ENCODE results near the gene ZNF790.

Gene ZNF790

GRCh38 chr19:36821758-36822157, 16.4 kb downstream of the ZNF790 start:
- H3K4me3 ChIP-seq (ENCODE audit: low read length, poor library complexity, severe bottlenecking): no peak overlapping the region
- H3K9ac ChIP-seq (ENCODE audit: low read depth, low read length, poor library complexity, severe bottlenecking): no peak overlapping the region
- no peaks in the 10 kb centered on the region for H3K79me2 ChIP-seq (ENCODE audit: insufficient read depth, low read length)
- TF ChIP-seq CTCF (conservative IDR thresholded peaks at IDR 0.05; ENCODE audit: low read length) (no peak), EZH2phosphoT487 (IDR thresholded peaks at IDR 0.05; ENCODE audit: borderline replicate concordance) (no peak)
- H2AFZ ChIP-seq (ENCODE audit: low read length): no peak overlapping the region
- H3K4me2 ChIP-seq (ENCODE audit: low read depth, low read length, poor library complexity, severe bottlenecking): no peak overlapping the region
- H3K27me3 ChIP-seq (ENCODE audit: insufficient read depth, low read length, poor library complexity, severe bottlenecking): no peaks in the 10 kb centered on the region
- no peaks in the 10 kb centered on the region for H4K20me1 ChIP-seq (ENCODE audit: insufficient read depth, low read length, poor library complexity, severe bottlenecking)
- H3K9me3 ChIP-seq (ENCODE audit: insufficient read depth, low read depth, low read length): peaks cover 30% of the 10 kb centered on the region; the same call in 1 of the 2 replicates
- H3K36me3 ChIP-seq (ENCODE audit: insufficient read depth, low read length): peaks cover 51% of the 10 kb centered on the region
- H3K4me1 ChIP-seq (ENCODE audit: insufficient read depth, low read length, poor library complexity, severe bottlenecking): no peaks in the 10 kb centered on the region
- no peaks in the 10 kb centered on the region for H3K9me2 ChIP-seq (replicated peaks; ENCODE audit: low read depth, low read length)
- H3F3A ChIP-seq (ENCODE audit: low read depth): no peaks in the 10 kb centered on the region

GRCh38 chr19:36819130-36819630, 19.0 kb downstream of the ZNF790 start:
- Histone ChIP-seq H3K79me2 (ENCODE audit: insufficient read depth, low read length) (no peaks in the 10 kb centered on the region), H3K9ac (ENCODE audit: low read depth, low read length, poor library complexity, severe bottlenecking) (no peak overlapping the region), H3K9me2 (replicated peaks; ENCODE audit: low read depth, low read length) (no peaks in the 10 kb centered on the region), H4K20me1 (ENCODE audit: insufficient read depth, low read length, poor library complexity, severe bottlenecking) (no peaks in the 10 kb centered on the region), H3K4me1 (ENCODE audit: insufficient read depth, low read length, poor library complexity, severe bottlenecking) (no peaks in the 10 kb centered on the region), H3F3A (ENCODE audit: low read depth) (no peaks in the 10 kb centered on the region), H3K4me3 (ENCODE audit: low read length, poor library complexity, severe bottlenecking) (no peak overlapping the region), H3K27me3 (ENCODE audit: insufficient read depth, low read length, poor library complexity, severe bottlenecking) (no peaks in the 10 kb centered on the region), H3K36me3 (ENCODE audit: insufficient read depth, low read length) (peaks cover 39% of the 10 kb centered on the region), H3K4me2 (ENCODE audit: low read depth, low read length, poor library complexity, severe bottlenecking) (no peak overlapping the region), H3K9me3 (ENCODE audit: insufficient read depth, low read depth, low read length) (peaks cover 35% of the 10 kb centered on the region; the same call in 1 of the 2 replicates), H2AFZ (ENCODE audit: low read length) (no peak overlapping the region)
- TF ChIP-seq CTCF (conservative IDR thresholded peaks at IDR 0.05; ENCODE audit: low read length) (no peak), EZH2phosphoT487 (IDR thresholded peaks at IDR 0.05; ENCODE audit: borderline replicate concordance) (no peak)

GRCh38 chr19:36807029-36807428, 31.2 kb downstream of the ZNF790 start:
- Histone ChIP-seq H3K9me2 (replicated peaks; ENCODE audit: low read depth, low read length) (no peaks in the 10 kb centered on the region), H3K4me3 (ENCODE audit: low read length, poor library complexity, severe bottlenecking) (no peak overlapping the region), H3K4me2 (ENCODE audit: low read depth, low read length, poor library complexity, severe bottlenecking) (no peak overlapping the region), H3K9ac (ENCODE audit: low read depth, low read length, poor library complexity, severe bottlenecking) (no peak overlapping the region), H3K79me2 (ENCODE audit: insufficient read depth, low read length) (no peaks in the 10 kb centered on the region), H3K9me3 (ENCODE audit: insufficient read depth, low read depth, low read length) (peaks cover 9% of the 10 kb centered on the region; the same call in 1 of the 2 replicates), H2AFZ (ENCODE audit: low read length) (no peak overlapping the region), H3K27me3 (ENCODE audit: insufficient read depth, low read length, poor library complexity, severe bottlenecking) (no peaks in the 10 kb centered on the region), H3F3A (ENCODE audit: low read depth) (no peaks in the 10 kb centered on the region), H3K36me3 (ENCODE audit: insufficient read depth, low read length) (no peaks in the 10 kb centered on the region), H4K20me1 (ENCODE audit: insufficient read depth, low read length, poor library complexity, severe bottlenecking) (no peaks in the 10 kb centered on the region), H3K4me1 (ENCODE audit: insufficient read depth, low read length, poor library complexity, severe bottlenecking) (no peaks in the 10 kb centered on the region)
- TF ChIP-seq CTCF (conservative IDR thresholded peaks at IDR 0.05; ENCODE audit: low read length): no peak
- TF ChIP-seq EZH2phosphoT487 (IDR thresholded peaks at IDR 0.05; ENCODE audit: borderline replicate concordance): no peak
